HUES48 (cell line): ENCODE results near the gene NUFIP2.

ENCODE experiments used
- H3K27ac ChIP-seq: one replicate; pipeline ENCODE4 v1.7.0; 2013; ENCODE audit warnings: low read depth, low read length, inconsistent platforms
- H3K27me3 ChIP-seq: 2 replicates; pipeline ENCODE4 v1.6.1; 2013; ENCODE audit warnings: mild to moderate bottlenecking, low read length; ENCODE audit not compliant: control insufficient read depth, insufficient read depth
- H3K36me3 ChIP-seq: 2 replicates; pipeline ENCODE4 v1.6.1; 2013; ENCODE audit warnings: low read length; ENCODE audit not compliant: control insufficient read depth, insufficient read depth
- H3K4me1 ChIP-seq: 2 replicates; pipeline ENCODE4 v1.6.1; 2013; ENCODE audit warnings: mild to moderate bottlenecking, low read length; ENCODE audit not compliant: control insufficient read depth, insufficient read depth
- H3K4me3 ChIP-seq: 2 replicates; pipeline ENCODE4 v1.5.1; 2013; ENCODE audit warnings: mild to moderate bottlenecking, low read depth, low read length
- H3K9ac ChIP-seq: 2 replicates; pipeline ENCODE4 v1.6.1; 2013; ENCODE audit warnings: mild to moderate bottlenecking, low read depth, low read length, moderate library complexity
- H3K9me3 ChIP-seq: 2 replicates; pipeline ENCODE4 v1.6.1; 2013; ENCODE audit warnings: low read length; ENCODE audit not compliant: control insufficient read depth, insufficient read depth

NUFIP2 gene

DNA sequence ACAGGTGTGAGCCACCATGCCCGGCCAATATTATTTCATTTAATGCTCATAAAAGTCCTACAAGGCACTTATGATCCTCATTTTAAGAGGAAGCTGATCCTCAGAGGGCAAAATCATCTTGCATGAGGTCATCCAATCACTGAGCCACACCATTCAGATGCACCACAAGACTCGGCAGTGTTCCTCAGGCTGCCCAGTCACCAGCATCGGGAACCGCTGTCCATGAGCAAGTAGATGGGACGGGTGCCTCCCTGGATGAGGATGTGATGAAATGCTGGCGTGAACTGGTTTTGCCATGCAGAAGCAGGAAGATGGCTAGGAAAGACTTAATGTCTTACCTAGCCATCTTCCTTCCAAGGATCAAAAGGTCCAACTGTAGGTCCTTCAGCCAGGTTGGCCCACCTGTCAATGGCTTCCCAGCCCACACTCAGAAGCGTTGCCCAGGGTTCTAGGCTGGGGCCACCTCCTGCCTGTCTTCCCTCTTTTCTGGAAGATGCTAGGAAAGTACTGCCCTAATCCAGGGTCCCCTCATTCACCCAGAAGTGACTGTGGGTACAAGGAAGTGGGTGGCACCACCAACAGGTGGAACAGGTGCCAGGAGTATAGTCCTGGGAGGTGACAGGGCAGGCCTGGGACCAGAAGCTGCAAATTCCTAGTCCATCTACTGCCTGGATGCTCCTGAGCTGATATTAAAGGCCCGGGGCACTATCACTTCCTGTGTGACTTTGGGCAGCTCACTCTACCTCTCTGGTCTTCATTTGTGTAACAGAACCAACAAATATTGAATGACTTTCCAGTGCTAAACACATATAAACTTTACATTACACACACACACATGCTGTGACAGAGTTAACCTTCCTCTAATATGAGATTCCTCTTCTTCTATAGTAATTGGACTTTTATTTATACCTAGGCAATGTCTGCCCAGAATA is 79.5 kb downstream of the NUFIP2 start:
- no peaks in the 10 kb centered on the region for H3K9me3 ChIP-seq
- H3K27me3 ChIP-seq, result no peaks in the 10 kb centered on the region
- H3K4me3 ChIP-seq, result no peak overlapping the region
- no peak overlapping the region for H3K9ac ChIP-seq
- H3K27ac ChIP-seq, result no peak overlapping the region
- no peaks in the 10 kb centered on the region for H3K36me3 ChIP-seq
- peaks cover 4% of the 10 kb centered on the region; the same call in 1 of the 2 replicates for H3K4me1 ChIP-seq

DNA sequence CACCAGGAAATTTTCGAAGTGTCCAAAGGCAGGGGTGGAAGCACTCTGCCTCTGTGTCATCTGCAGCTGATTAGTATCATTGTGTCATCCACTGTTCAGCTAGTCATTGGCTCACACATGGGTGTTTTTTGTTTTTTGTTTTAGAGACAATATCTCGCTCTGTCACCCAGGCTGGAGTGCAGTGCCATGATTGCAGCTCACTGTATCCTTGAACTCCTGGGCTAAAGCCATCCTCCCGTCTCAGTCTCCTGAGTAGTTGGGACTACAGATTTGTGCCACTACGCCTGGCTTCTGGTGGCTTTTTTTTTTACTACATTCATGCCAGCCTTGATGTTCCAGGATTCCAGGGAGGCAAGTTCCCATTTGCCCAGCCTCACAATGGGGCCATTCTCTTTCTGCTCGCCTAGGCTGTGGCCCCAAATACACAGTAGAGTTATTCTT is 81.2 kb downstream of the NUFIP2 start:
- no peak overlapping the region for H3K4me3 ChIP-seq
- H3K9ac ChIP-seq, result no peak overlapping the region
- H3K4me1 ChIP-seq, result peaks cover 6% of the 10 kb centered on the region
- H3K36me3 ChIP-seq, result no peaks in the 10 kb centered on the region
- no peaks in the 10 kb centered on the region for H3K9me3 ChIP-seq
- no peak overlapping the region for H3K27ac ChIP-seq
- H3K27me3 ChIP-seq, result no peaks in the 10 kb centered on the region

DNA sequence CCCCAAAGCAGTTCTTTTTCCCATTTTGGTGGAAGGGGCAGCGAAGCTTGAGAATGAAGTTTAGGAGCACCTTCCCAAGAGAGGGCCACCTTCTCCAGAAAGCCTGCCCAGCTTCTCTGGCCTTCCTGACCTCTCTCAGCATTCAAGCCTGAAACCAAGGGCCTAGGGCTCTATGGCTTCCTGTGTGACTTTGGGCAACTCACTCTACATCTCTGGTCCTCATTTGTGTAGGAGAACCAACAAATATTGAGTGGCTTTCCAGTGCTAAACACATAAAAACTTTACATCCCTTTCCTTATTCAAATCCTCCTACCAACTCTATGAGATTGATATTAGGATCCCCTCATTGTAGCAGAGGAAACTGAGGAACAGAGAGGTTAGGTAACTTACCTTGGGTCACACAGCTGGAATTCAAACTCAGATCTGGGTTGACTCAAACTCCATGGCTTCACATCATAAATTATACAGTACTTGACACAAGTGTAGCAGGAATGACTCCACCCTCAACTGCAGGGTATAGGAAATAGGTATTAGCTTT is 81.8 kb downstream of the NUFIP2 start:
- Histone ChIP-seq H3K4me1 (peaks cover 9% of the 10 kb centered on the region), H3K9me3 (no peaks in the 10 kb centered on the region), H3K4me3 (no peak overlapping the region), H3K27ac (no peak overlapping the region), H3K27me3 (no peaks in the 10 kb centered on the region), H3K9ac (no peak overlapping the region), H3K36me3 (no peaks in the 10 kb centered on the region)

DNA sequence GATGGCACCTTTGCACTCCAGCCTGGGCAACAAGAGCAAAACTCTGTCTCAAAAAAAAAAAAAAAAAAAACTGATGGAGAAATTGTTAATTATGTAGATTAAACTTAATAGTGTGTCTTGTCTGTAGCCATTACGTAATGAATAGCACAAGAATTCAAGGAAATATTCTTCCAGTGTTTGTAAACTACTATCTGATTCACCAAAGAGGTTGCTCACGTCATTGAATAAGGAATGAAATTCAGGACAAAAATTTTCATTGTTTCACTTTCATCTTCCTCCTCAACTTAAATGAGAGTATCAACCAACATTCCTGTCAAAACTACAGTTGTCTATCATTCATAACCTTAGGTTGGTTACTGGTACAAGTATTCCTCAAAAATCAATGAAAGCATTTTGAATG is 83.1 kb downstream of the NUFIP2 start:
- H3K9me3 ChIP-seq, result no peaks in the 10 kb centered on the region
- no peak overlapping the region for H3K27ac ChIP-seq
- H3K9ac ChIP-seq, result no peak overlapping the region
- no peaks in the 10 kb centered on the region for H3K27me3 ChIP-seq
- no peak overlapping the region for H3K4me3 ChIP-seq
- no peaks in the 10 kb centered on the region for H3K36me3 ChIP-seq
- H3K4me1 ChIP-seq, result peaks cover 9% of the 10 kb centered on the region

DNA sequence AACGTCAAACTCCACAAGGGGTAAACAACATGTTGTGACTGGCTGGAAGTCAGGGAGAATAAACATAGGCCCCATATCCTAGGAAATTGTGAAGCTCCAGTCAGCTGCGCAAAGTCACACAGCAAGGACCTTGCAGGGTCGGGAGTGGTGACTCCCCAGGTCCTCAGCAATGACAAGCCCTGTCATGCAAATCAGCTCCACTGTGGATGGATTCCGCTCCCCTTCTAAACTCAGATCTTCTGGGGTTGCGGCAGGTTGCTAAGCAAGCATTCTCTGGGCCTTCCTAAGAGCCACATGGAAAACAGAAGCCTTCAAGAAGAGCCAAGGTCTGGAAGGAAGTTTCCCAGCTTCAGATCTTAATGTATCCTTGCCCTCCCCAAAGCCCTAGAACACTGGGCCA is 84.9 kb downstream of the NUFIP2 start:
- Histone ChIP-seq H3K36me3 (no peaks in the 10 kb centered on the region), H3K27me3 (no peaks in the 10 kb centered on the region), H3K27ac (no peak overlapping the region), H3K4me1 (peaks cover 9% of the 10 kb centered on the region), H3K4me3 (no peak overlapping the region), H3K9ac (no peak overlapping the region), H3K9me3 (no peaks in the 10 kb centered on the region)

DNA sequence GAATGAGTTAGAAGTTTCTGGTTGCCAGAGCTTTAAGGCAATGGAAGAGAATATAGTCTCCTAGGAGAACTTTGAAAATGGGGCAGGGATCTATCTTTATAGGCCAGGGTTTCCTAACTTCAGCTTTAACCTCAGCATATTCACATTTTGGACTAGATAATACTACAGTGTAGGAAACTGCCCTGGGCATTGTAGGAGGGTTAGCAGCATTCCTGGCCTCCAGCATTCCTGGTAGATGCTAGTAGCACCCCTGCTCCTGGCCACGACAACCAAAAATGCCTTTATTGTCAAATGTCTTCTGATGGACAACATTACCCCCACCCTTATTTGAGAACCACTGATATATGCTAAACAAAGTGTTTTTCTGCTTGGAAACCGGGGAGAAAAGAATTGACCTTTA is 86.0 kb downstream of the NUFIP2 start:
- Histone ChIP-seq H3K4me1 (peaks cover 9% of the 10 kb centered on the region), H3K27ac (no peak overlapping the region), H3K4me3 (no peak overlapping the region), H3K9ac (no peak overlapping the region), H3K9me3 (no peaks in the 10 kb centered on the region), H3K36me3 (no peaks in the 10 kb centered on the region), H3K27me3 (no peaks in the 10 kb centered on the region)
